Lung (tissue), 12 donors: Measurements from ENCODE around the gene RERE. TPM values are rescaled to one million over a fixed set of nuclear protein-coding genes. Genes with fewer than 3 reads are reported as not detected.

ENCODE experiments used
- ATAC-seq: fragments of 200-7000 bp; cut with Tn5 transposase; one replicate; pipeline ENCODE4 v1.9.1; 2020; ENCODE audit warnings: moderate number of reproducible peaks; ENCODE audit not compliant: insufficient read depth, low FRiP score
- DNase-seq, 3 donors: peaks; one replicate each; pipeline ENCODE4 v3.0.0-alpha.2; 2013 to 2017
- H3K27ac ChIP-seq, 2 donors: one replicate each; pipeline ENCODE4 v1.5.1; 2013; ENCODE audit warnings: mild to moderate bottlenecking in 2 of 2, moderate library complexity in 2 of 2, control low read depth in 1 of 2, inconsistent platforms in 1 of 2, low read depth in 1 of 2, low read length in 1 of 2
- H3K27me3 ChIP-seq, 3 donors: one replicate each; pipeline ENCODE4 v1.5.1; 2013; ENCODE audit warnings: low read length in 2 of 3; ENCODE audit not compliant: control insufficient read depth in 3 of 3, insufficient read depth in 3 of 3
- H3K36me3 ChIP-seq, 4 donors: one replicate each; pipeline ENCODE4 v1.5.1; 2013; ENCODE audit warnings: low read length in 4 of 4, mild to moderate bottlenecking in 1 of 4, moderate library complexity in 1 of 4; ENCODE audit not compliant: control insufficient read depth in 4 of 4, insufficient read depth in 4 of 4
- H3K4me1 ChIP-seq, 5 donors: one replicate each; pipeline ENCODE4 v1.5.1; 2013; ENCODE audit warnings: low read length in 5 of 5, mild to moderate bottlenecking in 2 of 5, moderate library complexity in 1 of 5; ENCODE audit not compliant: control insufficient read depth in 5 of 5, insufficient read depth in 5 of 5
- H3K4me3 ChIP-seq: one replicate; pipeline ENCODE4 v1.5.1; 2013; ENCODE audit warnings: mild to moderate bottlenecking, control low read depth, moderate library complexity
- H3K9ac ChIP-seq, 2 donors: one replicate each; pipeline ENCODE4 v1.5.1; 2013; ENCODE audit warnings: low read length in 2 of 2, control low read depth in 1 of 2; ENCODE audit not compliant: insufficient read depth in 1 of 2
- H3K9me3 ChIP-seq, 4 donors: one replicate each; pipeline ENCODE4 v1.5.1; 2013; ENCODE audit warnings: low read length in 3 of 4, mild to moderate bottlenecking in 1 of 4, moderate library complexity in 1 of 4; ENCODE audit not compliant: control insufficient read depth in 4 of 4, insufficient read depth in 3 of 4
- WGBS, 2 donors: extraction: QIAGEN DNeasy Blood & Tissue Kit; methylation state at CpG; one replicate each; pipeline ENCODE4 v1.1.7; 2013; 5-methylcytosine and 5-hydroxymethylcytosine counted together
- polyA plus RNA-seq, 2 donors: library from polyadenylated mRNA; stranded (reverse); fragments of 200-250 nt; gene quantifications; one replicate each; pipeline ENCODE4 v1.2.1, GENCODE V29; 2013
- total RNA-seq, 2 donors: library from RNA; depleted of rRNA in 1 of 2; stranded (reverse); fragments of >200 nt in 1 of 2; gene quantifications; one replicate each; pipeline ENCODE4 v1.2.1, GENCODE V29; 2014 to 2021
- TF ChIP-seq, protein P1 (sequence below): IDR thresholded peaks from 2 replicates; pipeline ENCODE4 v1.5.1; 2012; ENCODE audit warnings: mild to moderate bottlenecking; ENCODE audit errors: control extremely low read depth, extremely low read depth
- donor health status: control.
- donor health status: control.
- donor health status: Bipolar disorder and iron deficiency.
- donor health status: healthy.
- donor health status: DM: yes; HTN: yes; CAD: no.

RERE gene
- total and polyA plus RNA-seq, 4 donors = 21.7 to 207 (median 57.5) TPM

DNA sequence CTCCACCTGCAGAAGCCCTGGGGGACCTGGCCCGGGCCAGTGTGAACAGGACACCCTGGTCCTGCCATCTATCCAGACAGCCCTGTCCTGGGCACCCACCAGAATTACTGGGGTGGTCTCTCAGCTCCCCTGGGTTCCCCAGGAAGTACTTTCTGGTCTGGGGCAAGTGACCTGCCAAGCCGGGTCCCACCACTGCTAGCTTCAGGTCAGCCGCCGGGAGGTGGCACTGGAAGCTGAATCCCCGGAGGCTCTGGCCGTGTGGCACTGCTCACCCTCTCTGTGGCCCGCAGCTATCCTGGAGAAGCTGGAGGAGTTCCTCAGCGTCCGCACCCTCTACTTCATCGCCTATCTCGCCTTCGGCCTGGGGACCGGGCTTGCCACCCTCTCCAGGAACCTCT, 478.2 kb downstream of the RERE start:
- Histone ChIP-seq H3K9ac (no peak overlapping the region), H3K4me3 (no peak overlapping the region), H3K27ac (no peak overlapping the region), H3K9me3 (no peaks in the 10 kb centered on the region), H3K36me3 (no peaks in the 10 kb centered on the region), H3K27me3 (no peaks in the 10 kb centered on the region), H3K4me1 (peaks cover 0 to 11% (median 7%) of the 10 kb centered on the region in 5 donors)
- ATAC-seq = no peak
- TF ChIP-seq, protein P1, sequence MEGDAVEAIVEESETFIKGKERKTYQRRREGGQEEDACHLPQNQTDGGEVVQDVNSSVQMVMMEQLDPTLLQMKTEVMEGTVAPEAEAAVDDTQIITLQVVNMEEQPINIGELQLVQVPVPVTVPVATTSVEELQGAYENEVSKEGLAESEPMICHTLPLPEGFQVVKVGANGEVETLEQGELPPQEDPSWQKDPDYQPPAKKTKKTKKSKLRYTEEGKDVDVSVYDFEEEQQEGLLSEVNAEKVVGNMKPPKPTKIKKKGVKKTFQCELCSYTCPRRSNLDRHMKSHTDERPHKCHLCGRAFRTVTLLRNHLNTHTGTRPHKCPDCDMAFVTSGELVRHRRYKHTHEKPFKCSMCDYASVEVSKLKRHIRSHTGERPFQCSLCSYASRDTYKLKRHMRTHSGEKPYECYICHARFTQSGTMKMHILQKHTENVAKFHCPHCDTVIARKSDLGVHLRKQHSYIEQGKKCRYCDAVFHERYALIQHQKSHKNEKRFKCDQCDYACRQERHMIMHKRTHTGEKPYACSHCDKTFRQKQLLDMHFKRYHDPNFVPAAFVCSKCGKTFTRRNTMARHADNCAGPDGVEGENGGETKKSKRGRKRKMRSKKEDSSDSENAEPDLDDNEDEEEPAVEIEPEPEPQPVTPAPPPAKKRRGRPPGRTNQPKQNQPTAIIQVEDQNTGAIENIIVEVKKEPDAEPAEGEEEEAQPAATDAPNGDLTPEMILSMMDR = no peak
- 94 to 96% methylated on average over 13 of the region's 13 CpGs for WGBS, 2 donors
- no peak for DNase-seq

DNA sequence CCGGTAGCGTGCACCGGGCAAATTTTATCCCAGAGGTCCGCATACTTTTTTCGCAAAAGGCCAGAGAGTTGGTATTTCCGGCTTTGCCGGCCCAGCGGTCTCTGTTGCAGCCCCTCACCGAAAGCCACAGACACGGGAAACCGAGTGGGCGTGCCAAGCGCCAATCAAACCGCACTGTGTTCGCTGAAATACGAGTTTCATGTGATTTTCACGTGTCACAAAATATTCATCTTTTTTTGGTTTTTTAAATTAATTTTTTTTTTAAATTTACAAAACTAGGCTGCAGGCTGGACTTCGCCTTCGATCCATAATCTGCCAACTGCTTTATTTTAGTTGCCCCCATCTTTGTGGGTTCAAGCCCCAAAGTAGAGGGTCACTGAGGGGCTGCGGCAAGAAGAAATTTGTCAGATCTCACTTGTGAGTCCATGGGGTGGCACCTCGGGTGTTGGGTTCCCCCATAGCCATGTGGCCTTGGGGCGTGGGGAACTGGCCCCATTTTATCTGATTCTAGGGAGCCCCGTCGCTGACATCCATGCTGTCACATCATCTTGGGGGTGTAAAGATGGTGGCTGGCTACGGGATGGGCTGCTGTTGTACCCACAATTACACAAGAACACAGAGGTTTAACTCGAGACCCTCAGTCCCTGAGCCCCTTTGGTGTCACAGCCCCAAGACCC, 478.8 kb downstream of the RERE start:
- Histone ChIP-seq H3K9me3 (no peaks in the 10 kb centered on the region), H3K36me3 (no peaks in the 10 kb centered on the region), H3K27ac (no peak overlapping the region), H3K4me3 (no peak overlapping the region), H3K4me1 (peaks cover 0 to 9% (median 4%) of the 10 kb centered on the region in 5 donors), H3K27me3 (no peaks in the 10 kb centered on the region), H3K9ac (no peak overlapping the region)
- ATAC-seq (no peak), DNase-seq (no peak)
- 96% methylated on average over 26 of the region's 26 CpGs for WGBS, 2 donors
- TF ChIP-seq, protein P1 = no peak

DNA sequence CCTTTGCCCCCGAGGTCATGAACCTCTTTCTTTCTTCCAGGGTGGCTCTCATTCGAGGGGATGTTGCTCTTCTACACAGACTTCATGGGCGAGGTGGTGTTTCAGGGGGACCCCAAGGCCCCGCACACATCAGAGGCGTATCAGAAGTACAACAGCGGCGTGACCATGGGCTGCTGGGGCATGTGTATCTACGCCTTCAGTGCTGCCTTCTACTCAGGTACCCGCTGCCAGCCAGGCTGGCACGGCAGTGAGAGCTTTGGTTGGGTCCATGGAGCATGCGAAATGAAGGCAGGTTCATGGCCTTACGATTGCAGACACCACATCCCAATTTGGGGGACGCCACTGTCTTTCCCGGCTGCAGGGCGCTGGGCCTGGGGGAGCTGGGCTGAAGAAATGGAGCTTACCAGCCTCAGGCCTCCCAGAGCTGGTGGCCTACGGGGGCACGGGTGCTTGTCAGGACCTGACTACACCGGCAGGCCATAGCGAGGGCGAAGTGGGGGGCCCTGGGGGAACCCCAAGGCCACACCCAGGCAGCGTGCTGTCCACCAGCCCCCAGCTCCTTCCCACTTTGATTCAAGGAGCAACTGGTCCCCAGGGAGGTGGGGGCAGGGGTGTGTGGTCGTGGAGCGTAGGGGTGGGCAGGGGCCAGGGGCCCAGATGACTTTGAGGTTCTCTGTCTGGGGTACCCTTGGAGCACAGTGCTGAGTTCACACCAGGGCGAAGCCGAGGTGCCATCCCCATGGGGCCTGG, 479.5 kb downstream of the RERE start:
- no peaks in the 10 kb centered on the region for H3K9me3 ChIP-seq
- WGBS, 2 donors = 96% methylated on average over 25 of the region's 25 CpGs
- no peak for ATAC-seq
- no peak overlapping the region for H3K4me3 ChIP-seq
- DNase-seq = no peak
- no peaks in the 10 kb centered on the region for H3K27me3 ChIP-seq
- no peak overlapping the region for H3K27ac ChIP-seq
- peaks cover 0 to 2% (median 1%) of the 10 kb centered on the region in 5 donors for H3K4me1 ChIP-seq
- no peaks in the 10 kb centered on the region for H3K36me3 ChIP-seq
- TF ChIP-seq, protein P1 = no peak
- no peak overlapping the region for H3K9ac ChIP-seq
